ENCODE data around the gene VMP1.
"Not testable (repeated sequence)": the region's sequence is repeated elsewhere in the genome, so short reads cannot be mapped to it uniquely, and the experiment has no call there.

VMP1 gene

DNA sequence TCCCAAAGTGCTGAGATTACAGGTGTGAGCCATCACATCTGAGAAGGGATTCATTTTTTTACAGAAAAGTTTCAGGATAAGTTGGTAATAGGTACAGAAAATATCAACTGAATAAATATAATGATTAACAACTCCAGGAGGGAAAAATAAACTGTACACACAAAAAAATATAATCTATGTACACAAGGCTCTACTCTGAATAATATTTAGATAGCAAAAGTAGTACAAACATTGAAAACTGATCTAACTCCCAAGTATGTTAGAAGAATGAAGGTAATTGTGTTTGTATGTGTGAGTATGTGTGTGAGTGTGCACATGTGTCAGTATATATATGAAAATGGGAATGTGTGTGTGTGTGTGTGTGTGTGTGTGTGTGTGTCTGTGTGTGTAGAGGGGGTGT lies 164.9 kb downstream of the VMP1 start:
- DNase-seq: no peak

GRCh38 chr17:59873414-59873813 lies 166.0 kb downstream of the VMP1 start:
- DNase-seq: not testable (repeated sequence)

DNA sequence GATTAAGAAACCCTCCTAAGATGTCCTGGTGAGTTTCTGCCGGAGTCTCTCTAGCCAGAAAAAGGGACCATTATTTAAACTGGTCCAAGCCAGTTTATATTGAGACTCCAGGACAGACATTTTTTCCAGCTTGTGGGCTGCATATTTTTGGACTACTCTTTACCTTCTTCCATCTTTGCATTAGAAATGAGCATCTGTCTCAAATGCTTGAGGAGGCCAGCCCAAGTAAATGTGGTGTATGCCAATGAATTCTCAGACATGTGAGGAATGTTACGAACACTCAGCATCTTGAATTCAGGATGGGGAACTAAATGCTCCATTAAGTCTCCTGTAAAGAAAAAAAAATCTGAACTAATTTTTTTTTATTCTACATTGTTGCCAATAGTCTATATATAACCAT lies 166.9 kb downstream of the VMP1 start:
- DNase-seq: no peak

- no peak for DNase-seq
Observed at GRCh38 chr17:59876107-59876506, 168.7 kb downstream of the VMP1 start.

DNA sequence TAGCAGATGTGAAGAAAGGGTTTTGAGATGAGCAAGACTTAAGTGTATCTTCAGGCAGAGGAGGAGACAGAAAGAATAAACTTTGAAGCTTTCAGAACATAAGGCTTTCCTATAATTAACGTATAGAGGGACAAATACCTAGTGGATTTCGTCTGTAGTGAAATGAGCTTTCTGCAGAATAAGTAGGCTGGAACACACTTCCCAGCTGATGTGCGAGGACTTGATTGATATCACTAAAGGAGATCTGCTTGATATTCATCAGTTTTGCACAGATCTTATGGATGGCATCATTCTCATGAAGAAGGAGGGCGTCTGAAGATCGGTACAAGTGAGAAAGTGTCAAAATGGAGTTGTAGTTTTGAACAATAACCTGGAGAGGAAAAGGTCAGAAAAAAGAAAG lies 170.5 kb downstream of the VMP1 start:
- no peak for DNase-seq

DNA sequence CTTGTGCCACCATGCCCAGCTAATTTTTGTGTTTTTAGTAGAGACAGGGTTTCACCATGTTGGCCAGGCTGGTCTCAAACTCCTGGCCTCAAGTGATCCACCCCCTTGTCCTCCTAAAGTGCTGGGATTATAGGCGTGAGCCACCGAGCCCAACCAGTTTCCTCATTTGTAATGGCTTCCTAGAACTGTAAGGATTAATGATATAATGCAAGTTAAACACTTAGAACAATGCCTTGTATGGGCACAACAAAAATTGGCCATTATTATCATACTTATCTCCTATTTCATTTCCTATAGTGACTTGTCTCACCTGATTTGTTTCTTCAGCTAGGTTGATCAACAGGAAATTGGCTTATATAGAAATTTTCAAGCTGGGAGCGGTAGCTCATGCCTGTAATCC lies 171.2 kb downstream of the VMP1 start:
- no peak for DNase-seq

DNA sequence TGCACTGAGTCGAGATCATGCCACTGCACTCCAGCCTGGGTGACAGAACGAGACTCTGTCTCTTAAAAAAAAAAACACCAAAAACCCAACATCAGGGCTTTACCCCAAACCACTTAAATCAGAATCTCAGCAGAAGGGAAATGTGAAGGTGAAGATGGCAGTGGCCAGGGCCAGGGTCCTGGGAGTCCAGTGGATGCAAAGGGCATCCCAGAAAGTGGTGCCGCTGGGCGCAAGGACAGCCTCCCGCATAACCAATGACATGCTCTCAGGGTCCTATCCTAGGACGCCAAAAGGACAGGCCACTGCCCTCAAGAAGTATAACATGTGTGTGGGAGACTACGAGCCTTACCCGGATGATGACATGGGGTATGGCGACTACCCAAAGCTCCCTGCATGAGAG lies 177.4 kb downstream of the VMP1 start:
- DNase-seq: no peak

- no peak for DNase-seq
Observed at GRCh38 chr17:59888145-59888750, 180.8 kb downstream of the VMP1 start.

GRCh38 chr17:59890720-59891119 lies 183.3 kb downstream of the VMP1 start:
- no peak for DNase-seq
